Activated CD4-positive, alpha-beta T cell treated with anti-CD3 and anti-CD28 coated beads for 36 hours (primary cell): ENCODE measurements around the gene ISLR. TPM values are rescaled to one million over a fixed set of nuclear protein-coding genes. Genes with fewer than 3 reads are reported as not detected.

Source experiments
- ATAC-seq: fragments of 200-7000 bp; cut with Tn5 transposase; one replicate; pipeline ENCODE4 v1.10.0; 2021; ENCODE audit warnings: mild to moderate bottlenecking, moderate library complexity
- CTCF ChIA-PET: fragments of 350-600 bp; sonication (Branson Sonifier 250); formaldehyde crosslinking; loops from one replicate; lab custom pipeline; 2021; ENCODE audit warnings: antibody characterized with exemption; lab: Charles Lee
- POLR2A ChIA-PET: fragments of 350-600 bp; sonication (Branson Sonifier 250); formaldehyde crosslinking; loops from one replicate; lab custom pipeline; 2021; ENCODE audit warnings: antibody characterized with exemption, inconsistent platforms; lab: Charles Lee
- DNase-seq: peaks from one replicate; pipeline ENCODE4 v3.0.0-alpha.2; 2020
- H3K27ac Mint-ChIP-seq: one replicate; pipeline ENCODE4 v1.8.0; 2021; ENCODE audit warnings: mixed read lengths
- H3K27me3 Mint-ChIP-seq: one replicate; pipeline ENCODE4 v1.8.0; 2021; ENCODE audit warnings: mixed read lengths
- H3K36me3 Mint-ChIP-seq: one replicate; pipeline ENCODE4 v1.8.0; 2021; ENCODE audit warnings: low read depth, mixed read lengths
- H3K4me1 Mint-ChIP-seq: one replicate; pipeline ENCODE4 v1.8.0; 2021; ENCODE audit warnings: mixed read lengths
- H3K4me3 Mint-ChIP-seq: one replicate; pipeline ENCODE4 v1.8.0; 2021; ENCODE audit warnings: mild to moderate bottlenecking, moderate library complexity, mixed read lengths
- H3K9me3 Mint-ChIP-seq: one replicate; pipeline ENCODE4 v1.8.0; 2021; ENCODE audit warnings: low read depth, mixed read lengths
- intact Hi-C, 2 experiments: fragments of 100-400 bp; cut with DNase I in 1 of 2; cut with micrococcal nuclease in 1 of 2; formaldehyde crosslinking; loops; one replicate each; pipeline versions ENCODE4 v1.14.2 to v1.15.1; 2022 to 2024; cut with DNase I, micrococcal nuclease
- total RNA-seq, 2 experiments: library from RNA; stranded (reverse); gene quantifications; one replicate each; pipeline ENCODE4 v1.2.3, GENCODE V29; 2021

The ISLR gene
- total RNA-seq, 2 experiments from 2014 or later = not detected

DNA sequence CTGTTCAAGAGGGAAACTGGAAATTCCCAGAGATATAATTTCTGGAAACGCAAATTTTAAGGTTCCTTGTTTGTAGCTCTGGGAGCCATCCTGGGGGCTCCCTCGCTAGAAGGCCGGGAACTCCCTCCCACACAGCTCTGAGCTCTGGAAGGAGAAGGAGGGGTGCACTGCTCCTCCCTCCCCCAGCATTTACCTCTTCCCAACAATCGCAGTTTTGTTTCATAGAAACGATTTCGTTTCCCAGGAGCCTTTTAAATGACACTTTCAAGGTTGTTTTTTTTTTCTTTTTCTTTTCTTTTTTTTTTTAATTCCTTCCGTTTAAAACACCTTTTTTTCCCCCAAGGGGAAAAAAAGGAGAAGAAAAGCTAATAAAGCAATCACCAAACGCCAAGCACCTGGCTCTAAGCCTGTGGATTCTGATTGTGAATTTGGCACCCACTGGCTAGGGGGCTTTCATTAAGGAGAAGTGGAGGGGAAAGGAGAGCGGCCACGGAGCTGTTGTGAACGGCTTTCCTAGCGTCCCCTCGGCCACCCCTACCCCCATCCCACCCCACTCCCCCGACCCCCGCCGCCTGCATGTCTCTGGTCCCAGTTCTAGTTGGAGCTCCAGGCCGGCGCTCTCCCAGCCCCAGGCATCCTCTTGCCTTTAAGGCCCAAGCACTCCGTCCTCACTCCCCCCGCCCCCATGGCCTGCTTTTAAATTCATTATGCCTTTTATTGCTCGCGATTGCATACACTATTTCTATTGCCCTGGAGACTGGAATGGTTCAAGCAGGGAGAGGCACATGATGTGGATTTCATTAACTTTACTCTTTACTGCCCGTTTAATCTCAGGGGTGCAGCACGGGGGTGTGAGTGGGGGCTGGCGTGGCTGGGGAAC is 49.0 kb downstream of the ISLR start:
- Mint-ChIP-seq H3K27ac (no peak overlapping the region), H3K4me3 (no peak overlapping the region), H3K9me3 (no peaks in the 10 kb centered on the region), H3K27me3 (peaks cover 5% of the 10 kb centered on the region), H3K4me1 (peaks cover 6% of the 10 kb centered on the region), H3K36me3 (no peaks in the 10 kb centered on the region)
- DNase-seq (no peak), ATAC-seq (no peak)
- intact Hi-C loops = no loop called here
- POLR2A ChIA-PET = no interaction called here
- CTCF ChIA-PET = no interaction called here

DNA sequence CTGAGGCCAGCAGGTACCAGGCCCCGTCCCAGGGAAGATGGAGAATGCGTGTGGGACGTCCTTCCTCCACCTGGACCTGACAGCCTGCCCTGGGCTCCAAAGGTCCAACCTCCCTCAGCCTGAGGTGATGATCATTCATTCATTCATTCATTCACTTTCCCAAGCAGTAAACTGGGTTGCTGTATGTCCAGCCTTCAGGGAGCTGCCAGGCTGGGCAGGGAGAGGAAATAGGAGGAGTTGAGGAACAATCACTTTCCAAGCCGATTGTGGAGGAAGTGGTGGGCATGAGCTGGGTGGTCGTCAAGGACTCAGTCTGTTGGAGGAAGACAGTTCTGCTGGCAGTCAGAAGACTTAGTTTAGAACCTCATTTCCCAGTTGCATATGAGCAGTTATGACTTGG is 52.4 kb downstream of the ISLR start:
- CTCF ChIA-PET = no interaction called here
- Mint-ChIP-seq H3K27ac (no peak overlapping the region), H3K4me1 (peaks cover 6% of the 10 kb centered on the region), H3K27me3 (peaks cover 5% of the 10 kb centered on the region), H3K9me3 (no peaks in the 10 kb centered on the region), H3K4me3 (no peak overlapping the region), H3K36me3 (no peaks in the 10 kb centered on the region)
- no peak for DNase-seq
- intact Hi-C loops = no loop called here
- POLR2A ChIA-PET = no interaction called here
- ATAC-seq = no peak

Other genes with a start within 250 kb of the ISLR start
- gene LOXL1, start 247.2 kb upstream of the ISLR start, total RNA-seq = 1 to 10 TPM; 1.9 to 2.5 TPM
- gene STOML1, start 181.4 kb upstream of the ISLR start, total RNA-seq = 1 to 10 TPM; 6.3 to 7.1 TPM
- gene PML, start 179.0 kb upstream of the ISLR start, total RNA-seq = 10 to 100 TPM; 72.6 to 75.4 TPM
- not detected for gene GOLGA6A, start 91.2 kb upstream of the ISLR start, total RNA-seq
- under 1 TPM in 1 of 2 experiments, not detected in 1; 0.05 TPM for gene ISLR2, start 43.1 kb upstream of the ISLR start, total RNA-seq
- gene STRA6, start 29.1 kb downstream of the ISLR start, total RNA-seq = not detected
- not detected for gene CCDC33, start 62.6 kb downstream of the ISLR start, total RNA-seq
- not detected for gene CYP11A1, start 193.9 kb downstream of the ISLR start, total RNA-seq